HTERT RPE-1 (cell line): ENCODE results near the gene SLC6A13.
"Not testable (repeated sequence)": the region's sequence is repeated elsewhere in the genome, so short reads cannot be mapped to it uniquely, and the experiment has no call there.

Experiments
- in situ Hi-C: fragments of 300-500 bp; cut with MboI; formaldehyde crosslinking; loops from 4 replicates; pipeline ENCODE4 v1.14.3; 2020; ENCODE audit warnings: low sequenced_read_pairs

SLC6A13 gene

GRCh38 chr12:202081-202731, 60.4 kb downstream of the SLC6A13 start:
- in situ Hi-C loops = no loop called here

- in situ Hi-C loops = no loop called here
These were observed 61.3 kb downstream of the SLC6A13 start for GRCh38 chr12:201361-201760.

- in situ Hi-C loops = no loop called here
These were observed 63.9 kb downstream of the SLC6A13 start for GRCh38 chr12:198705-199104.

GRCh38 chr12:197911-198695, 64.5 kb downstream of the SLC6A13 start:
- in situ Hi-C loops = no loop called here

- in situ Hi-C loops = no loop called here
These were observed 65.3 kb downstream of the SLC6A13 start for GRCh38 chr12:197347-197746.

GRCh38 chr12:196436-196835, 66.2 kb downstream of the SLC6A13 start:
- in situ Hi-C loops = no loop called here

- in situ Hi-C loops = no loop called here
These were observed 66.7 kb downstream of the SLC6A13 start for GRCh38 chr12:195951-196350.

- in situ Hi-C loops = no loop called here
These were observed 67.5 kb downstream of the SLC6A13 start for GRCh38 chr12:195156-195555.

- in situ Hi-C loops = no loop called here
These were observed 68.4 kb downstream of the SLC6A13 start for GRCh38 chr12:194276-194675.

GRCh38 chr12:193261-193660, 69.4 kb downstream of the SLC6A13 start:
- in situ Hi-C loops = no loop called here

DNA sequence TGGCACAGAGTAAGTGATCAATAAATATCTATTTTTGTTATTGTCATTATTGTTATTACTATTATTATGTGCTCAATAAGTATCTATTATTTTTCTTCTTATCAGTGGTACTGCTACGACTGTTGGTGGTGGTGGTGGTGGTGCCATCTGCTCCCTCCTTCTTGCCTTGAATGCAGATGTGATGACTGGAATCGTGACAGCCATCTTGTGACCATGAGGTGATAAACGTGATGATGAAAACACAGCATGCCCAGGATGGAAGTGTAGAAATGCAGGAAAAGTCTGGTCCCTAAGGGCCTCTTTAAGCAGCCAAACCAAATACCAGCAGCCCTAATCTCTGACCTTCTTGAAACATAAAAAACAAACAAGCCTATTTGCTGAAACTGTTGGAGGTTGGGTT, 71.1 kb downstream of the SLC6A13 start:
- in situ Hi-C loops = no loop called here

GRCh38 chr12:190881-191280, 71.8 kb downstream of the SLC6A13 start:
- in situ Hi-C loops = no loop called here

DNA sequence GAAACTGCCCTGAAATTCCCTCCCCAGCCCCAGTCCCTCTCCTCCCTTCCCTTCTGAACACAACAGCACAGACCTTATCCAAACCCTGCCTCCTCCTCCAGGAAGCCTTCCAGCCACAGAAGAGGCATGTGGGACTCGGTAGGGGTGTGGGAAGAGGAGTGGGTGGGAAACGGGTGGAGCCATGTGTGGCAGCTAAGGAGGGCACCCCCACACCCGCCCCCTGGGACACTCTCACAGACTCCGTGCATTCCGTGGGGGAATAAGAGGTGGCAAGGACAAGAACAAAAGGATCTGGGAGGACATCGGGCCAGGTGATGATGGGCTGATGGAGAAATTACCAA, 73.0 kb downstream of the SLC6A13 start:
- in situ Hi-C loops = no loop called here

- in situ Hi-C loops = no loop called here
These were observed 73.6 kb downstream of the SLC6A13 start for GRCh38 chr12:188910-189621.

- in situ Hi-C loops = not testable (repeated sequence)
These were observed 74.4 kb downstream of the SLC6A13 start for GRCh38 chr12:187986-188909.

- in situ Hi-C loops = no loop called here
These were observed 76.5 kb downstream of the SLC6A13 start for GRCh38 chr12:186006-186625.

GRCh38 chr12:185576-185955, 77.1 kb downstream of the SLC6A13 start:
- in situ Hi-C loops = no loop called here

DNA sequence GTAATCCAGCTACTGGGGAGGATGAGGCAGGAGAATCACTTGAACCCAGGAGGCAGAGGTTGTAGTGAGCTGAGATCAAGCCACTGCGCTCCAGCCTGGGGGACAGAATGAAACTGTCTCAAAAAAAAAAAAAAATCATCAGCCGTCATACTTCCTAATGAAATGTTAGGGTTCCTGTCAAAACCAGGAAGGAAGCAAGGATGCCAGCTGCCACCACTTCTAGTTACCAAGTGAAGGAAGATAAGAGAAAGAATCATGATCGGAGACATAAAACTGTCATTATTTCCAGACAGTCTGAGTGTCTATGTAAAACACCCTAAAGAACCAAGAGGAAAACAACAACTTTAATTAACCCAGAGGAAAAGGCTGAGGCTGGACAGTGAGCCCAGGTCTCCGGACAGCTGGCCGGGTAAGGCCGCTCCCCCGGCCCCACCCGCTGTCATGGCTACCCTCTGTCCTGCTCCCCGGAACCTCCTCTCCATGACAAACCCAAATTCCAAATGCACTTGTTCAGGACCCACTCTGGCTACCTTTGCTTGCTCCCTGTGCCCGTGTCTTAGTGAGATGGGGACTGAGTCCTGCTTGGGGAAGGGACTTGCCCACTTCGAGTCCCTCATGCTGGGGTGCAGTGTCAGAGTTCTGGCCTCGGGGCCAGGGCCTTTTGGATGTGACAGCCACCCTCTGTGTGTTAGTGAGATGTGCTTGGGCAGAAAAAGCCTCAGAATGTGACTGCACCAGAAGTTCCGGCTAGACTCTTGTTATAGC, 77.6 kb downstream of the SLC6A13 start:
- in situ Hi-C loops = no loop called here

GRCh38 chr12:182381-182892, 80.2 kb downstream of the SLC6A13 start:
- in situ Hi-C loops = no loop called here

DNA sequence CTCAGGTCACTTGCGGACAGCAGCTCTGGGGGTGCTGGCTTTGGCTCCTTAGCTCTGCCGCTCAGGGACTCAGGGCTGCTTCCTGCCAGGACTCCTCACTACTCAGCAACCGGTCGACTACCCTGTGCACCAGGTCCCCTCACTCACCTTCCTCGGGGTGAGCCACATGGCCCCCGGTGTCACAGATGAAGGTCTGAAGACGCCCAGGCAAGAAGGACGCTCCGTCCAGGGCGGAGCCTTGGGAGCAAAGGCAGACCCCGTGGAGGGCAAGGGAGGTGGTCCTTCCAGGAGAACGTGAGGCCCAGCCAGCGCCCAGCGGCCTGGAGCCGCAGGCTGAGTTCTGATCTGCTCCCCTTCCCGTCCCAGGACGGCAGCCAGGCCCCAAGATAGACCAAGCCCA, 80.7 kb downstream of the SLC6A13 start:
- in situ Hi-C loops = no loop called here
